ENCODE results near the gene SLC23A2.

The SLC23A2 gene

GRCh38 chr20:4905613-4906012 is 95.7 kb downstream of the SLC23A2 start:
- DNase-seq, result no peak

- no peak for DNase-seq
Measured at GRCh38 chr20:4905195-4905594, 96.1 kb downstream of the SLC23A2 start.

GRCh38 chr20:4904127-4904860 is 97.0 kb downstream of the SLC23A2 start:
- DNase-seq, result no peak

- no peak for DNase-seq
Measured at GRCh38 chr20:4902788-4903187, 98.5 kb downstream of the SLC23A2 start.

GRCh38 chr20:4901031-4901818 is 100.1 kb downstream of the SLC23A2 start:
- DNase-seq, result no peak

- no peak for DNase-seq
Measured at GRCh38 chr20:4898282-4899244, 102.7 kb downstream of the SLC23A2 start.

GRCh38 chr20:4897600-4897999 is 103.7 kb downstream of the SLC23A2 start:
- peak in 3 of 56 donors; percentile 15 to 22 (median 21) for DNase-seq

GRCh38 chr20:4896971-4897497 is 104.3 kb downstream of the SLC23A2 start:
- no peak for DNase-seq

GRCh38 chr20:4896119-4896702 is 105.1 kb downstream of the SLC23A2 start:
- DNase-seq, result no peak

- DNase-seq, result peak in 5 of 56 donors; percentile 23 to 72 (median 51)
Measured at GRCh38 chr20:4894981-4895381, 106.3 kb downstream of the SLC23A2 start.

- DNase-seq, result no peak
Measured at GRCh38 chr20:4894409-4894808, 106.9 kb downstream of the SLC23A2 start.

GRCh38 chr20:4893709-4894108 is 107.6 kb downstream of the SLC23A2 start:
- DNase-seq, result no peak

- DNase-seq, result no peak
Measured at GRCh38 chr20:4891997-4892396, 109.3 kb downstream of the SLC23A2 start.

- no peak for DNase-seq
Measured at GRCh38 chr20:4891190-4891763, 110.0 kb downstream of the SLC23A2 start.

- DNase-seq, result no peak
Measured at GRCh38 chr20:4889446-4889845, 111.9 kb downstream of the SLC23A2 start.

GRCh38 chr20:4887586-4887985 is 113.7 kb downstream of the SLC23A2 start:
- no peak for DNase-seq

- peak in 6 of 56 donors; percentile 19 to 45 (median 35) for DNase-seq
Measured at GRCh38 chr20:4886771-4887527, 114.4 kb downstream of the SLC23A2 start.

- no peak for DNase-seq
Measured at GRCh38 chr20:4885877-4886276, 115.4 kb downstream of the SLC23A2 start.

GRCh38 chr20:4883546-4883945 is 117.8 kb downstream of the SLC23A2 start:
- no peak for DNase-seq

- no peak for DNase-seq
Measured at GRCh38 chr20:4883051-4883450, 118.3 kb downstream of the SLC23A2 start.
